HG03442 (cell line): Measurements from ENCODE around the gene DLGAP4.

Experiments
- ATAC-seq: cut with Tn5 transposase; IDR thresholded peaks from one replicate; pipeline ENCODE4 v1.9.1; 2021; ENCODE audit warnings: mild to moderate bottlenecking, moderate library complexity; ENCODE audit not compliant: unreplicated experiment

The DLGAP4 gene

GRCh38 chr20:36439040-36439730, 133.0 kb downstream of the DLGAP4 start:
- no peak for ATAC-seq

- ATAC-seq: no peak
Measured at GRCh38 chr20:36439731-36440072, 133.6 kb downstream of the DLGAP4 start.

DNA sequence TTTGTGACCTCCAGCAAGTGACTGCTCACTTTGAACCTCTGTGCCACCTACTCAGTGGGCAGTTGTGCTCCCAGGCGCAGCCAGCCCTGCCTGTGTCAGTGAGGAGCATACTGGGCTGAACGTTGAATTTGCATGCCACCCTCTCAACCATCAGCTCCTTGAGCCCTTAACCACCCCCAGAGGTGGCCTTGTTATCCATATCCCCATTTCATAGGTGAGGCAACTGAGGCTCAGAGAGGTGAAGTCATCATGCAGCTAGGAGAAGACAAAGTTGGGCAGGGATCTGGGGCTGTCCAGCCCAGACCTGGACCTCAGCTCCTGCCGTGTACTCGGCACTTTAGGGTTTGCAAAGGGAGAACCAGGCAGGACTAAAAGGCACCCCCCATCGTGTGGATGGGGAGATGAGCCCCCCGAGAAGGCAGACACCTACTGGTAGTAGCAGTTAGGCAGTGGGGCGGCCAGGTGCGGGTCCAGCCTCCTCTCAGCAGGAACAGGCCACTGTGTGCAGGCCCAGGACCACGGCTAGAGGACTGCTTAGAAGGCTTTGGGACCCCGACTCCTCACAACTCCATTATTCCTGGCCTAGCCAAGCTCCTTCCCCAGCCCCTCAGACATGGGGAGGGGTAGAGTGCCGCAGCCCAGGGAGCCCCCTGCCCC, 134.4 kb downstream of the DLGAP4 start:
- no peak for ATAC-seq

GRCh38 chr20:36441027-36441414, 134.9 kb downstream of the DLGAP4 start:
- ATAC-seq: no peak

DNA sequence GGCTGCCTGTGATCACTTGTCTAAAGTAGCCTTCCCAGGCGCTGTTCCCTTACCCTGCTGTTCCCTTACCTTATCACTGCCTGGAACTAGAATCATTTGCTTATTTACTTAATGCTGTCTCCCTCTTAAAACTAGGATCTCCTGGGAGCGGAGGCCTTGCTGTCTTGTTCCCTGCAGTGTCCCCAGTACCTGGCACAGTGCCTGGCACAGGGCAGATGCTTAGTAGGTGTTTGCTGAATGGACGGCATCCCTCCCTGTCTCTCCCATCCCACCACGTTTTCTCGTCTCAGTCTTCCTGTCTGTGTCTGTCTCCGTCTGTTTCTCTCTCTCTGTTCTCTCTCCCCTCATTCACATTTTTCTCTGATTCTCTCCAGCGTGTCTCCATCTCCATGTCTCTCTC, 135.3 kb downstream of the DLGAP4 start:
- no peak for ATAC-seq

- ATAC-seq: no peak
Measured at GRCh38 chr20:36445847-36446246, 139.7 kb downstream of the DLGAP4 start.

- ATAC-seq: no peak
Measured at GRCh38 chr20:36446557-36446956, 140.4 kb downstream of the DLGAP4 start.

GRCh38 chr20:36447101-36447500, 141.0 kb downstream of the DLGAP4 start:
- no peak for ATAC-seq

GRCh38 chr20:36449663-36450062, 143.5 kb downstream of the DLGAP4 start:
- no peak for ATAC-seq

GRCh38 chr20:36454332-36454697, 148.2 kb downstream of the DLGAP4 start:
- no peak for ATAC-seq

DNA sequence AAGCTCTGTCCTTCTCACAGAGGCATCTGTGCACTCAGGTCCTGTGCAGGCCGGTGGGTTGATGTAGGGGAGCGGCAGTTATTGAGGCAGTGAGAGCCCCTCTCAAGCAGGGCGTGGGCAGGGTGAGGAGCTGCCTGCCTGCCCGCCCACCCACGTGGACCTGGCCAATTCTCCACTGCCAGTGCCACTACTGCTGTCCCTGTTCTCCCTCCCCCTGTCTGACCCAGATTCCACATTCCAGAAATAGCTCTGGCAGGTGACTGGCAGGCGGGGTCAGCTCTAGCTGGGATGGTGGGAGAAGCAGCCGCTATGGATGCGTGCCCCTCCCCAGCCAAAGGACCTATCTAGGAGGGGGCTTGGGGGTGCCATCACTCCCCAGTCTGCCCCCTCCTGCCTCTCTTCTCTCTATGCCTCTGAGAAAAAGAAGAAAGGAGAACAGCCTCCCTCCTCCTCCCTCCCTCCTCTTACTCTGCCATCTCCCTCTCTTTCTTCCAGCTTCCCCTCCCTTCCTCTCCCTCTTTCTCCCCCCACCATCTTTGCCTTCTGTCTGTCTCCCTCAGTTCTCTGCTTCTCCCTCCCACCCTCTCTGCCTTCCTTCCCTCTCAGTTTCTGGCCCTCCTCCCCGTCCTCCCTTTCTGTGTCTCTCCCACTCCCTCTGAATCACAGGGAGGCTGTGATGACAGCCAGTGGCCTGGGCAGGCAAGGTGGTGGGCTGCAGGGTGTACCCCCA, 148.7 kb downstream of the DLGAP4 start:
- ATAC-seq: no peak

DNA sequence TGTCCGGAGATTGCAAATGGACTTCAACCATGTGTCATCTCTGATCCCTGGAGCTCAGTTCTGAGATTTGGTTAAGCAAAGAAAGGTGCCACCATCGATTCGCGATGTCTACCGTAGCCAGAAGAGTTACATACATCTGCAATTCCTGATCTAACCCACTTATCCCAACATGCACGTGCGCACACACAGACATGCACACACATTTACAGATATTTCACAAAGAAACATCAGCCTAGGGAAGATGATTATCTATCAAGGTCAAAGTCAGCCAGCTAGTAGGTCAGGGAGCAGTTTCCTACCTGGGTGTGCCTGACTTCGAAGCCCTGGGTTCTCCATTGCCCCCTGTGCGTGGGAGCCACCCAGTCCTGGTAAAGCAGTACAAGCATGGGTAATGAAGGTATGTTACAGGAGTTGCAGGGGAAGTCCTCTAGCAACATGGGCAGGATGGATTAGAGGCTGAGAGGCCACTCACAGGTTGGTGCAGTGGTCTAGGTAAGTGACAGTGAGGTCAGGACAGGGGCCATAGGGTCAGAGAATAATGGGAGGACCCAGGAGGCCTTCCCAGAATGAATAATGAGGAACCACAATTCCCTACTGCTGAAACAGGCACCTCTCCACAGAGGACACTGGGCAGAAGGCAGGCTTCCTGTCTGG, 150.0 kb downstream of the DLGAP4 start:
- ATAC-seq: no peak

DNA sequence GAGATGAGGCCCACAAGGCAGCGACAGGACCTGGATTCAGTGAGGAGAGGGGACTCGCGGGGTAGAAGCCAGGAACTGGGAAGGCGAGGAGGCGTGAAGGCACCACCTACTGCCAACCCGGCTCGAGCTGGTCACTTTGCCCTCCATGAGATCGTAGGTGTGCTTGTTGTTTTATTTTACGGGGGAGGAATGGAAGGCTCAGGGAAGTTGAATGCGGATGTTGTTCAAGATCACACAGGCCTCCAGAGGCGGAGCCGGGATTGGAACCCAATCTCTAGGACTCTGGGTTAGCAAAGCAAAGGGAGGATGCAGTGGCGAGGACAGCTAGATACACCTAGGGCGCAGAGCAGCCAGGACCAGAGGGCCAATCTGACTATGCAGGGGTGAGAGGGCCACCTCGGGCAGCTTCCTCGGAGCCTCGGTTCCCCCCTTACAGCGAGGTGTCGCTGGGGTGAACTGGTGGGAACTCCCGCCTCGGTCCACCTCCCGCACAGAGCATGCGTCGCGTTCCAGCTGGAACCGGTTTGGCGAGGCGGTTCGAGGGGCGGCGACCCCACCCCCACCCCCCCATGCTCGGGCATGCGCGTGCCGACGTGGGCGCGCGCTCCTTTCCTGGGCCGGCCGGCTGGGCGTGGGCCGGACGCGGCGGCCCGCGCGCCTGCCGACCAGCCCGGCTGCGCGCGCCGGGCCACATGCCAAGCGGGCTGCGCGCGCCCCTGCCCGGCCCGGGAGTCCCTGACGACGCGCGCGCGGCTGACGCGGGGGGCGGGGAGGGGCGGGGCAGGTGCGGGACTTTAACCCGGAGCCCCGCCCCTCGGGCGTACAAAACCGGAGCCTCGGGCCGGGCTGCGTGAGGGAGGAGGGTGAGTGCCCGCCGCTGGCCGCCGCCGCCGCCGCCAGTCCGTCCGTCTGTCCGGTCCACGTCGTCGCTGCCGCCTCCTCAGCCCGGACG, 154.8 kb downstream of the DLGAP4 start:
- ATAC-seq: peak; percentile 59

- no peak for ATAC-seq
Measured at GRCh38 chr20:36461600-36462439, 155.7 kb downstream of the DLGAP4 start.

DNA sequence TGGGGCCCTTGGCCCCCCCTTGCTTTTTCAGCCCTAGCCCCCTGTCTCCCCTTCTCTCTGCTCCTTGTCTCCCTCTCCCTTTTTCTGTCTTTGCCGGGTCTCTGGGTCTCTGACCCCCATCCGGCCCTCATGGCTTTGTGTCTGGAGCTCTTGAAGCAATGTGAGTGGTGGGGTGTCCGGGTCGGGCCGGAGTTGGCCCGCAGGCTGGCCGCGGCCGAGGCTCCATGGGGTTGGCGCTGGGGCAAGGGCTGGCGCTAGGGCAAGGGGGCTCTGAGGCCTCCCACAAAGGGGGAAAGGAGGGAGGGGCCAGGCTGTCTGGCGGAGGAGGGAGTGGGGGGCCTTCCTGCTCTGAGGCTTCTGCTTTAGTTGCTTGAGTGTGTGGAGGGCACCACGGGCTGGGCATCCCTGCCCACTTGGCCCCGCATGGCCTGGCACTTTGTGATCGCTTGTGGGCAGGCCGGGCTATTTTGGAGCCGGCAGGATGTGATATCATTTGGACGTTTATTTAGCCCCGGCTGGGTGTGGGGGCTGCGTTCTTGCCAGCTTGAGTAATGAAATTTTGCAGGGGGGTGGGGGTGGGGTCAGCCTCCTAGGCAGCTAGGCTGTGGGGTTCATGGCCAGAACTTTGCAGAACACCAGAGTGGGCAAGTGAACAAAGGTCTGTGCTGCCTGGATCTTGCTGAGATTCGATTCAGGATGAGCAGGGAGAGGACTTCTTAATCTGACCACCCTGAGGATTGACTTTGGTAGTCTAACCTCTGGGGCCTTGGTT, 156.5 kb downstream of the DLGAP4 start:
- no peak for ATAC-seq

GRCh38 chr20:36463212-36464061, 157.3 kb downstream of the DLGAP4 start:
- no peak for ATAC-seq

DNA sequence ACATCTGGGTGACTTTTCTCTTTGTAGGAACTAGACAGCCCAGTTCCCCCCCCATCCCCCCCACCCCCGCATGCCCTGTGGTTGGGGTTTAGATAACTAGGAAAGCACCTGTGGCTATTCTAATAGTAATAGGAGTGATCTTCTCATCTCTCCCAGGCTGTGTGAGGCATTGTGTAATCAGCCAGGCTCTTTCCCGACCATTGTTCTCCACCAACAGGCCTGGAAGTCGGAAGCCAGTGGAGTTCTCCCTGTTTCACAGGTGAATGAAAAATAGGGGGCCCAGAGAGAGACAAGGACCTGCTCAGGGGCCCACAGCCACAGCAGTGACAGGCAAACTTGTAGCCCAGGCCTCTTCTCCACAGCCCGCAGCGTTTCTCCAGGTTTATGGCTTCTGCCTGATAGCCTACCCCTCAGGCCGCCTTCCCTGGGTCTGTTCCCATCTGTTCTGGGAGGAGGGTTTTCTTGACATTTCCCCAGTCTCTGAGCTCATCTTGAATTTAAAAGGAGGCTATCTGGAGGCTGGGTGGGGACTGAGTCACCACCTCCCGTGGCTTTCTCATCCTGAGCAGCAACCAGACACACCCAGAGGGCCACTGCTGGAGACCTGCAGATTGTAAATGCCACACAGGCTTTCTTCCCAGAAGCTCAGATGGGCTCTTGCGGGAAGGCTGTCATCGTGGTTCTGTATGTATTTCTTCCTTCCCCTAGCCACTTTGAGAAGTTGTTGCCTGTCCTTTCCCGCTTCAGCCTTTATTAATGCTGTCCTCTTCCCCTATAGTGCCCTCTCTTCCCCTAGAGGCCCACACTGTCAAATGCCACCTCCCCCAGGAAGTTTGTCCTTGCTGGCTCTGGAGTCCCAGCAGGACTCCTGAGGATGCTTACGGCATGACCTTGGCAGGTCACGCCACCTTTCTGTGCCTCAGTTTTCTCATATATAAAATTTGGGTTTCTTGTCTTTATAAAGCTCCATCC, 159.3 kb downstream of the DLGAP4 start:
- ATAC-seq: no peak
